Sigmoid colon (tissue), 4 donors: ENCODE measurements around the gene MRGPRX3.

Experiments
- CTCF ChIP-seq, 4 experiments: fragments of 450-650 bp in 3 of 4; fragments of 200-600 bp in 1 of 4; IDR thresholded peaks; one replicate each; pipeline ENCODE4 v1.5.1; 2016 to 2019; ENCODE audit warnings: antibody characterized with exemption in 4 of 4, mild to moderate bottlenecking in 3 of 4, moderate library complexity in 2 of 4
- EP300 ChIP-seq, 4 donors: sonication (generic); formaldehyde crosslinking; IDR thresholded peaks; one replicate each; pipeline ENCODE4 v1.6.1; 2017; ENCODE audit warnings: antibody characterized with exemption in 4 of 4
- POLR2A ChIP-seq, 2 donors: fragments of 450-650 bp; IDR thresholded peaks; one replicate each; pipeline ENCODE4 v1.6.1; 2016; ENCODE audit warnings: antibody characterized with exemption in 2 of 2, mild to moderate bottlenecking in 2 of 2, moderate library complexity in 2 of 2
- POLR2AphosphoS5 ChIP-seq, 4 donors: sonication (generic); formaldehyde crosslinking; IDR thresholded peaks; one replicate each; pipeline ENCODE4 v1.6.1; 2017; ENCODE audit warnings: antibody characterized with exemption in 4 of 4

- TF ChIP-seq POLR2A (IDR thresholded peaks at IDR 0.05) (no peak), CTCF (IDR thresholded peaks at IDR 0.05) (no peak), EP300 (IDR thresholded peaks at IDR 0.05) (no peak), POLR2AphosphoS5 (IDR thresholded peaks at IDR 0.05) (no peak)
These were observed 24.1 kb upstream of the MRGPRX3 start for GRCh38 chr11:18108254-18108653.
